Left ventricle myocardium superior (tissue), 1 donor: ENCODE results near the gene PAK5. TPM values are rescaled to one million over a fixed set of nuclear protein-coding genes. Genes with fewer than 3 reads are reported as not detected.

Experiments
- ATAC-seq: fragments of 200-7000 bp; cut with Tn5 transposase; one replicate; pipeline ENCODE4 v1.9.1; 2020; ENCODE audit warnings: mild to moderate bottlenecking, moderate library complexity
- DNase-seq: peaks from one replicate; pipeline ENCODE4 v3.0.0-alpha.2; 2020
- intact Hi-C: fragments of 100-400 bp; cut with micrococcal nuclease; formaldehyde crosslinking; loops from one replicate; pipeline ENCODE4 v1.11.0; 2022
- total RNA-seq: library from RNA; stranded (reverse); fragmentation: NEBNext Ultra II Directional; extraction: Animal tissue kit (Norgen Biotek cat#: 25700); gene quantifications from one replicate; pipeline ENCODE4 v1.2.1, GENCODE V29; 2021
- donor health status: DM: no; HTN: yes; CAD: no; lungs with severe emphysema.

The PAK5 gene
- total RNA-seq, 1 donor from 2014 or later, result not detected

- ATAC-seq, result no peak
- intact Hi-C loops, result no loop called here
These were observed 348.2 kb downstream of the PAK5 start for GRCh38 chr20:9490631-9491030.

GRCh38 chr20:9490161-9490560 is 348.7 kb downstream of the PAK5 start:
- no peak for ATAC-seq
- intact Hi-C loops, result no loop called here
- no peak for DNase-seq

More at GRCh38 chr20:9490631-9491030, 348.2 kb downstream of the PAK5 start:
- DNase-seq, result no peak

- ATAC-seq (no peak), DNase-seq (no peak)
- intact Hi-C loops, result no loop called here
These were observed 350.8 kb downstream of the PAK5 start for GRCh38 chr20:9488063-9488462.

Other genes starting within 250 kb of the PAK5 start
- 1.3 TPM for gene ANKEF1, start 195.9 kb upstream of the PAK5 start, total RNA-seq